Type B pancreatic cell (in vitro differentiated cells): ENCODE results near the gene S100A13. TPM values are rescaled to one million over a fixed set of nuclear protein-coding genes. Genes with fewer than 3 reads are reported as not detected.
A peak's percentile ranks its signal among the peaks of the same experiment; 100 is the strongest.

ENCODE experiments used
- DNase-seq: peaks from one replicate; pipeline ENCODE4 v3.0.0; 2021; ENCODE audit warnings: mixed read lengths; ENCODE audit not compliant: unreplicated experiment; ENCODE audit errors: extremely low spot score
- H3K27ac Mint-ChIP-seq: 2 replicates; pipeline ENCODE4 v1.8.0; 2021; ENCODE audit warnings: mild to moderate bottlenecking, mixed read lengths
- H3K27me3 Mint-ChIP-seq: 2 replicates; pipeline ENCODE4 v1.8.0; 2021; ENCODE audit warnings: mixed read lengths
- H3K36me3 Mint-ChIP-seq: 2 replicates; pipeline ENCODE4 v1.8.0; 2021; ENCODE audit warnings: mixed read lengths
- H3K4me1 Mint-ChIP-seq: one replicate; pipeline ENCODE4 v1.8.0; 2021; ENCODE audit warnings: mixed read lengths; ENCODE audit not compliant: unreplicated experiment
- H3K4me3 Mint-ChIP-seq: 2 replicates; pipeline ENCODE4 v1.8.0; 2021; ENCODE audit warnings: mild to moderate bottlenecking, mixed read lengths
- H3K9me3 Mint-ChIP-seq: 2 replicates; pipeline ENCODE4 v1.8.0; 2021; ENCODE audit warnings: mixed read lengths
- total RNA-seq: library from RNA; stranded (reverse); gene quantifications from 2 replicates; pipeline ENCODE4 v1.2.1, GENCODE V29; 2021; ENCODE audit warnings: low replicate concordance
- TF ChIP-seq, protein P1 (sequence below): fragments of 200-600 bp; sonication (generic); conservative IDR thresholded peaks from 2 replicates; pipeline ENCODE4 v1.5.0; 2021; ENCODE audit warnings: antibody characterized with exemption, mild to moderate bottlenecking

The S100A13 gene
- total RNA-seq, 1 donor from 2014 or later: 58.3 TPM

DNA sequence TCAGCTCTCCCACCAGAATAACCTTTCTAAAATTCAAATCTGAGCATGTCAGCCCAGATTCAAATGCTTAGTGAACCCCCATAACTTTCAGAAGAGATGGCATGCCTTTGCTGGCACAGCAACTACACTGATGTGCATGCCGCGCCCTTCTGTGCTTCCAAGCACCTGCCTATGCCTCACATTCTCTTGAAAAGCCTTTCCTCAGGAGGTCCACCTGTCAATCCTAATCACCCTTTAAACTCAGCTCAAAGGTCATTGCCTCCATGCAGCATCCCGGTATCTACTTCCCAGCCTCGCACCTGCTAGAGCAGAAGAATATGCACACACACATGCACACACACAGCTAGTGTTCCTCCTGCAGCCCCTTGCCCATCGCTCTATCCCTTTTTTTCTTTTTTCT lies 56.4 kb downstream of the S100A13 start:
- H3K27me3 Mint-ChIP-seq: no peaks in the 10 kb centered on the region
- H3K9me3 Mint-ChIP-seq: no peaks in the 10 kb centered on the region
- H3K4me3 Mint-ChIP-seq: no peak overlapping the region
- no peak for DNase-seq
- H3K4me1 Mint-ChIP-seq: peaks cover 40% of the 10 kb centered on the region
- no peaks in the 10 kb centered on the region for H3K36me3 Mint-ChIP-seq
- TF ChIP-seq, protein P1, sequence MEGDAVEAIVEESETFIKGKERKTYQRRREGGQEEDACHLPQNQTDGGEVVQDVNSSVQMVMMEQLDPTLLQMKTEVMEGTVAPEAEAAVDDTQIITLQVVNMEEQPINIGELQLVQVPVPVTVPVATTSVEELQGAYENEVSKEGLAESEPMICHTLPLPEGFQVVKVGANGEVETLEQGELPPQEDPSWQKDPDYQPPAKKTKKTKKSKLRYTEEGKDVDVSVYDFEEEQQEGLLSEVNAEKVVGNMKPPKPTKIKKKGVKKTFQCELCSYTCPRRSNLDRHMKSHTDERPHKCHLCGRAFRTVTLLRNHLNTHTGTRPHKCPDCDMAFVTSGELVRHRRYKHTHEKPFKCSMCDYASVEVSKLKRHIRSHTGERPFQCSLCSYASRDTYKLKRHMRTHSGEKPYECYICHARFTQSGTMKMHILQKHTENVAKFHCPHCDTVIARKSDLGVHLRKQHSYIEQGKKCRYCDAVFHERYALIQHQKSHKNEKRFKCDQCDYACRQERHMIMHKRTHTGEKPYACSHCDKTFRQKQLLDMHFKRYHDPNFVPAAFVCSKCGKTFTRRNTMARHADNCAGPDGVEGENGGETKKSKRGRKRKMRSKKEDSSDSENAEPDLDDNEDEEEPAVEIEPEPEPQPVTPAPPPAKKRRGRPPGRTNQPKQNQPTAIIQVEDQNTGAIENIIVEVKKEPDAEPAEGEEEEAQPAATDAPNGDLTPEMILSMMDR: no peak
- H3K27ac Mint-ChIP-seq: peak overlapping the region; percentile 51

DNA sequence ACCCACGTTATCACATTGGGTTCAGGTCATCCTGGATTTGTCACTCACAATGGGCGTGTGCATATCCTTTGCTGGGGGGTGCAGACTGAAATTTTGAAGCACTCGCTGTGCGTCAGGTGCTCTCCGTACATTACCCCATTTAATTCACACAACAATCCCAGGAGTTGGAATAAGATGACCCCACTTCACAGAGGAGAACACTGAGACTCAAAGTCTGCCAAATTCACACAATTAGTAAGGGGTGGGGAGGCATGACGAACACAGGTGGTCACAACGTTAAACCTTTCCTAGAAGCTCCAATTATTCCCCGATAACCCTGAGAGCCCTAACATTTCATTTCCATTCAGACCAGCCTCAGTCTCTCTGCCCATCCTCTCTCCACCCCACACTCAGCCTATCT lies 57.8 kb downstream of the S100A13 start:
- TF ChIP-seq, protein P1: no peak
- Mint-ChIP-seq H3K27ac (peak overlapping the region; percentile 52), H3K9me3 (no peaks in the 10 kb centered on the region), H3K27me3 (no peaks in the 10 kb centered on the region), H3K36me3 (no peaks in the 10 kb centered on the region), H3K4me3 (no peak overlapping the region), H3K4me1 (peaks cover 43% of the 10 kb centered on the region)
- no peak for DNase-seq

Other genes with a start within 250 kb of the S100A13 start
- 667 and 678 TPM in 2 replicates for gene S100A8, start 236.4 kb downstream of the S100A13 start, total RNA-seq
- gene S100A7A, start 211.0 kb downstream of the S100A13 start, total RNA-seq: not detected in 2 replicates
- 6.2 and 10.2 TPM in 2 replicates for gene S100A7, start 166.9 kb downstream of the S100A13 start, total RNA-seq
- 21.9 and 1,154 TPM in 2 replicates for gene S100A6, start 91.5 kb downstream of the S100A13 start, total RNA-seq
- gene S100A5, start 86.6 kb downstream of the S100A13 start, total RNA-seq: 0.62 TPM in 1 of 2 replicates, not detected in the other
- gene S100A4, start 81.7 kb downstream of the S100A13 start, total RNA-seq: 61.0 and 200 TPM in 2 replicates
- 1.4 and 2.8 TPM in 2 replicates for gene S100A3, start 78.2 kb downstream of the S100A13 start, total RNA-seq
- 0.75 and 2.4 TPM in 2 replicates for gene S100A2, start 61.7 kb downstream of the S100A13 start, total RNA-seq
- 173 and 517 TPM in 2 replicates for gene S100A16, start 14.4 kb downstream of the S100A13 start, total RNA-seq
- 139 and 266 TPM in 2 replicates for gene S100A14, start 11.2 kb downstream of the S100A13 start, total RNA-seq
- 0.97 TPM in 1 of 2 replicates, not detected in the other for gene S100A1, start 929 bp upstream of the S100A13 start, total RNA-seq
- gene CHTOP, start 6.6 kb upstream of the S100A13 start, total RNA-seq: 87.5 and 108 TPM in 2 replicates
- gene SNAPIN, start 31.2 kb upstream of the S100A13 start, total RNA-seq: 28.2 and 40.3 TPM in 2 replicates
- gene ILF2, start 43.5 kb upstream of the S100A13 start, total RNA-seq: 241 and 291 TPM in 2 replicates
- gene NPR1, start 51.2 kb upstream of the S100A13 start, total RNA-seq: 2.2 and 2.4 TPM in 2 replicates
- gene INTS3, start 100.5 kb upstream of the S100A13 start, total RNA-seq: 70.3 and 90.8 TPM in 2 replicates
- 20.6 and 22.1 TPM in 2 replicates for gene SLC27A3, start 147.9 kb upstream of the S100A13 start, total RNA-seq